ENCODE measurements around the gene DPYD.

DPYD gene

DNA sequence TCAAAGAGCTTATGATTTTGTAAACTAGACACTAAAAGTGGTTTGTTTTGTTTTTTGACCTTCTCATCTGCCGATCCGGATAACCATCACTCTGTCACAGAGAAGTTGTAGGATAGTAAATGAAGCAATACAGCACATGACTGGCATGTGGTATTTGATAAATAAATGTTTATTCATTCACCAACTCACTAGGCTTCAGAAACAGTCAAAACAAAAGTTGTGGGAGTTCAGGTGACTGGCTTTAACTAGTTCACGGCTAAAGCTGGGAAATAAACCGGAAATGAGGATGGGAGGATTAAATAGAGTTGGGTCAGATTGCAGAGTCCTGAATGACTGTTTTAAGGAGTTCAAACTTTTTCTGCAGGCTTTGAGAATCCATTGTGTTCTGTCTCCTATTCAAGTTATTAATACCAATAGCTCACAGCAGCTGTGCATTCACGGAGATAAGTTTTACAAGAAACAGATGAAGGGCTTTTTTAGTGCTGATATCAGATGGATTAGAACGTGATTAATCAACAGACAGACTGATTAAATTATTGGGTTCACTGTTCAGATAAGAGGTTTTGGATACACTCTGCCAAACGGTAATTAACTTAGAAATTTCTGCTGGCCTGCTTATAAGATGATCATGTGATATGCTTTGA is 463.3 kb downstream of the DPYD start:
- peaks cover 14% of the 10 kb centered on the region for H3K4me1 ChIP-seq (ENCODE audit: insufficient read depth, low read length, severe bottlenecking)
- H3K9me3 ChIP-seq (ENCODE audit: low read length), result no peaks in the 10 kb centered on the region
- no peaks in the 10 kb centered on the region for H4K20me1 ChIP-seq (ENCODE audit: insufficient read depth, low read length)
- no peaks in the 10 kb centered on the region for H3K36me3 ChIP-seq (ENCODE audit: insufficient read depth, low read length)
- no peaks in the 10 kb centered on the region for H3F3A ChIP-seq (ENCODE audit: insufficient read depth, low read length)
- no peak overlapping the region for H3K4me2 ChIP-seq (ENCODE audit: low read length)
- H2AFZ ChIP-seq (ENCODE audit: low read length), result no peak overlapping the region
- H3K27me3 ChIP-seq (ENCODE audit: insufficient read depth, low read length), result no peaks in the 10 kb centered on the region
- H3K9me2 ChIP-seq (ENCODE audit: low read depth, low read length), result no peaks in the 10 kb centered on the region
- H3K79me2 ChIP-seq (ENCODE audit: insufficient read depth, low read length), result no peaks in the 10 kb centered on the region
- TF ChIP-seq EZH2 (IDR thresholded peaks at IDR 0.05; ENCODE audit: borderline replicate concordance, low read length), result no peak
- TF ChIP-seq, protein P1, sequence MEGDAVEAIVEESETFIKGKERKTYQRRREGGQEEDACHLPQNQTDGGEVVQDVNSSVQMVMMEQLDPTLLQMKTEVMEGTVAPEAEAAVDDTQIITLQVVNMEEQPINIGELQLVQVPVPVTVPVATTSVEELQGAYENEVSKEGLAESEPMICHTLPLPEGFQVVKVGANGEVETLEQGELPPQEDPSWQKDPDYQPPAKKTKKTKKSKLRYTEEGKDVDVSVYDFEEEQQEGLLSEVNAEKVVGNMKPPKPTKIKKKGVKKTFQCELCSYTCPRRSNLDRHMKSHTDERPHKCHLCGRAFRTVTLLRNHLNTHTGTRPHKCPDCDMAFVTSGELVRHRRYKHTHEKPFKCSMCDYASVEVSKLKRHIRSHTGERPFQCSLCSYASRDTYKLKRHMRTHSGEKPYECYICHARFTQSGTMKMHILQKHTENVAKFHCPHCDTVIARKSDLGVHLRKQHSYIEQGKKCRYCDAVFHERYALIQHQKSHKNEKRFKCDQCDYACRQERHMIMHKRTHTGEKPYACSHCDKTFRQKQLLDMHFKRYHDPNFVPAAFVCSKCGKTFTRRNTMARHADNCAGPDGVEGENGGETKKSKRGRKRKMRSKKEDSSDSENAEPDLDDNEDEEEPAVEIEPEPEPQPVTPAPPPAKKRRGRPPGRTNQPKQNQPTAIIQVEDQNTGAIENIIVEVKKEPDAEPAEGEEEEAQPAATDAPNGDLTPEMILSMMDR (IDR thresholded peaks at IDR 0.05; ENCODE audit: low read length), result no peak
- no peak overlapping the region for H3K27ac ChIP-seq (ENCODE audit: low read depth, low read length, poor library complexity, severe bottlenecking)
- no peak overlapping the region for H3K4me3 ChIP-seq (ENCODE audit: low read depth, low read length, poor library complexity, severe bottlenecking)
- no peak overlapping the region for H3K9ac ChIP-seq (ENCODE audit: low read length)

DNA sequence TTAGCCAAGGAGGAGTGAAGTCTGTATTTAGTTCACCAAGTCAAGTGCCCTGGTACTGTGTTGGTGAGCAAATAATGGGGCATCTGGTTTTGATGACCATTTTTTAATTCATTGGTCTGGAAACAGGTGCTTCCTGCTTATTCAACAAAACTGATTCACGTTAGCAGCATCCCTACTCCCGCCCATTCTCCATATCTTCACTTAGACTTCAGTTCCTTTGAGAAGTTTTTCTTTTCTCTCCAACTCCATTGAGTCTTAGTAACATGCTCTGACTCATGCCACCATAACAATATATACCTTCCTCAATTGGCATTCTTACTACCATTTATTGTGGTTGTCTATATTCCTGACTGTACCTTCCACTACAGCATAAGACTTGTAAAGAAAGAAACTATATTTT is 468.9 kb downstream of the DPYD start:
- H3F3A ChIP-seq (ENCODE audit: insufficient read depth, low read length), result no peaks in the 10 kb centered on the region
- H3K27me3 ChIP-seq (ENCODE audit: insufficient read depth, low read length), result no peaks in the 10 kb centered on the region
- no peaks in the 10 kb centered on the region for H3K9me3 ChIP-seq (ENCODE audit: low read length)
- no peaks in the 10 kb centered on the region for H3K36me3 ChIP-seq (ENCODE audit: insufficient read depth, low read length)
- TF ChIP-seq EZH2 (IDR thresholded peaks at IDR 0.05; ENCODE audit: borderline replicate concordance, low read length), result no peak
- TF ChIP-seq, protein P1 (IDR thresholded peaks at IDR 0.05; ENCODE audit: low read length), result no peak
- H4K20me1 ChIP-seq (ENCODE audit: insufficient read depth, low read length), result no peaks in the 10 kb centered on the region
- H3K4me3 ChIP-seq (ENCODE audit: low read depth, low read length, poor library complexity, severe bottlenecking), result no peak overlapping the region
- H2AFZ ChIP-seq (ENCODE audit: low read length), result no peak overlapping the region
- H3K9ac ChIP-seq (ENCODE audit: low read length), result no peak overlapping the region
- no peaks in the 10 kb centered on the region for H3K9me2 ChIP-seq (ENCODE audit: low read depth, low read length)
- no peak overlapping the region for H3K27ac ChIP-seq (ENCODE audit: low read depth, low read length, poor library complexity, severe bottlenecking)
- H3K79me2 ChIP-seq (ENCODE audit: insufficient read depth, low read length), result no peaks in the 10 kb centered on the region
- no peak overlapping the region for H3K4me2 ChIP-seq (ENCODE audit: low read length)
- H3K4me1 ChIP-seq (ENCODE audit: insufficient read depth, low read length, severe bottlenecking), result no peaks in the 10 kb centered on the region

DNA sequence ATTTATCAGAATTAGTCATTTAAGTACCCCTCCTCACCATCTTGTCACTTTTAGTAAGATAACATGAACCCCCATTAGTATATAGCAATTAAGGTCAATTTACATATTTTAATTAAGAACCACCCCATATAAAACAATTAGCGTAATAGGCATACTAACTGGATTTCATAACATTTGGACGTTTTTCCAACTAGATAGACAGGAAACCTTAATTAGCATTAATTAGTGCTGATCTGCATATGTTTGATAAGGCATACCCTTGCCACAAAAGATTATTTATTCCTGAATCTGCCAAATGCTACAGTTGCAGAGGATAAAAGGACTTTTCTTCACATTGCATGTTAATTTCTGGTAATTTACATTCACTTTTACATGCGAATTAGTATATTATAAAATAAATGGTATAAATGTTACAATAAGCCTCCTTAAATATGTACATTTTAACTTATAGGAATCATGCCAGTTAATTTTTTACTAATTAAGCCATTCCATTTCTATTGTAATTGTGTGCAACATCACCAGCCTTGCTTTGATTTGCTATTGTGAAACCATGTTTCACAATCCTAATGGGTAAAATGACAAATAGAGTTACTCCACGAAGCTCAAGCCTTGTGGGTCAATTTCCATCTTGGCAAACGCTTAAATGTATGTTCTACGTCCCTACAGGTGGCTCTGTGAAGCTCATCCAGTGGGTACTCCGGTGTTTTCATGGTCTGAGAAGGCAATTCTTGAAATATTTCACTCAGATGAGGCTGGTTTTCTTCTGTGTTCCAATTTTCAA is 469.6 kb downstream of the DPYD start:
- Histone ChIP-seq H3K4me2 (ENCODE audit: low read length) (no peak overlapping the region), H2AFZ (ENCODE audit: low read length) (no peak overlapping the region), H3K4me3 (ENCODE audit: low read depth, low read length, poor library complexity, severe bottlenecking) (no peak overlapping the region), H3K9ac (ENCODE audit: low read length) (no peak overlapping the region), H3F3A (ENCODE audit: insufficient read depth, low read length) (no peaks in the 10 kb centered on the region), H4K20me1 (ENCODE audit: insufficient read depth, low read length) (no peaks in the 10 kb centered on the region), H3K4me1 (ENCODE audit: insufficient read depth, low read length, severe bottlenecking) (no peaks in the 10 kb centered on the region), H3K9me3 (ENCODE audit: low read length) (no peaks in the 10 kb centered on the region), H3K27ac (ENCODE audit: low read depth, low read length, poor library complexity, severe bottlenecking) (no peak overlapping the region), H3K36me3 (ENCODE audit: insufficient read depth, low read length) (no peaks in the 10 kb centered on the region), H3K27me3 (ENCODE audit: insufficient read depth, low read length) (no peaks in the 10 kb centered on the region), H3K79me2 (ENCODE audit: insufficient read depth, low read length) (no peaks in the 10 kb centered on the region), H3K9me2 (ENCODE audit: low read depth, low read length) (no peaks in the 10 kb centered on the region)
- TF ChIP-seq, protein P1 (IDR thresholded peaks at IDR 0.05; ENCODE audit: low read length), result no peak
- TF ChIP-seq EZH2 (IDR thresholded peaks at IDR 0.05; ENCODE audit: borderline replicate concordance, low read length), result no peak

Measured in OCI-LY1 (cell line).